GM12891 (cell line): Measurements from ENCODE around the gene ZNF174.

ENCODE experiments used
- PAX5 ChIP-seq: IDR thresholded peaks from 2 replicates; pipeline ENCODE4 v1.6.1; 2011; ENCODE audit warnings: low read length, moderate library complexity, mild to moderate bottlenecking; ENCODE audit not compliant: insufficient read depth, severe bottlenecking
- POLR2A ChIP-seq: IDR thresholded peaks from 2 replicates; pipeline ENCODE4 v1.6.1; 2011; ENCODE audit warnings: low read depth, low read length, control low read depth
- POLR2AphosphoS5 ChIP-seq: IDR thresholded peaks from 2 replicates; pipeline ENCODE4 v1.6.1; 2011; ENCODE audit warnings: low read depth, low read length, control low read depth
- POU2F2 ChIP-seq: IDR thresholded peaks from 2 replicates; pipeline ENCODE4 v1.6.1; 2011; ENCODE audit warnings: low read depth, mild to moderate bottlenecking, control low read depth, low read length, moderate library complexity
- SPI1 ChIP-seq: IDR thresholded peaks from 2 replicates; pipeline ENCODE4 v1.6.1; 2011; ENCODE audit warnings: low read depth, low read length, control low read depth
- TAF1 ChIP-seq: IDR thresholded peaks from 2 replicates; pipeline ENCODE4 v1.6.1; 2011; ENCODE audit warnings: low read depth, low read length, control low read depth

GRCh38 chr16:3439637-3440036 lies 38.6 kb downstream of the ZNF174 start:
- no peak for TF ChIP-seq POLR2A
- TF ChIP-seq SPI1: no peak
- no peak for TF ChIP-seq POLR2AphosphoS5
- TF ChIP-seq TAF1: no peak
- no peak for TF ChIP-seq POU2F2
- no peak for TF ChIP-seq PAX5
